ENCODE results near the gene DHCR7. TPM values are rescaled to one million over a fixed set of nuclear protein-coding genes. Genes with fewer than 3 reads are reported as not detected.

Gene DHCR7
- total and polyA plus RNA-seq, 2 experiments from 2014 or later = 84.0 to 166 TPM

- Mint-ChIP-seq H3K4me3 (no peak overlapping the region), H3K9me3 (peaks cover 10% of the 10 kb centered on the region), H3K27ac (no peak overlapping the region), H3K4me1 (peaks cover 15% of the 10 kb centered on the region), H3K36me3 (ENCODE audit: low read depth) (peaks cover 52% of the 10 kb centered on the region), H3K27me3 (ENCODE audit: insufficient read depth, low read depth, poor library complexity) (peaks cover 4% of the 10 kb centered on the region)
- Histone ChIP-seq H3K27ac (ENCODE audit: low read depth) (no peak overlapping the region), H3K9me2 (ENCODE audit: insufficient read depth) (no peaks in the 10 kb centered on the region), H3F3A (replicated peaks; ENCODE audit: low read depth) (no peaks in the 10 kb centered on the region), H3K4me3 (no peak overlapping the region), H3K27me3 (ENCODE audit: insufficient read depth) (no peaks in the 10 kb centered on the region), H3K4me2 (no peak overlapping the region), H3K36me3 (ENCODE audit: insufficient read depth) (peaks cover 10% of the 10 kb centered on the region; the same call in 1 of the 2 replicates), H4K20me1 (replicated peaks; ENCODE audit: insufficient read depth) (no peaks in the 10 kb centered on the region), H3K4me1 (ENCODE audit: insufficient read depth) (no peaks in the 10 kb centered on the region), H3K79me2 (replicated peaks; ENCODE audit: insufficient read depth) (no peaks in the 10 kb centered on the region), H2AFZ (no peak overlapping the region)
- TF ChIP-seq, protein P1, sequence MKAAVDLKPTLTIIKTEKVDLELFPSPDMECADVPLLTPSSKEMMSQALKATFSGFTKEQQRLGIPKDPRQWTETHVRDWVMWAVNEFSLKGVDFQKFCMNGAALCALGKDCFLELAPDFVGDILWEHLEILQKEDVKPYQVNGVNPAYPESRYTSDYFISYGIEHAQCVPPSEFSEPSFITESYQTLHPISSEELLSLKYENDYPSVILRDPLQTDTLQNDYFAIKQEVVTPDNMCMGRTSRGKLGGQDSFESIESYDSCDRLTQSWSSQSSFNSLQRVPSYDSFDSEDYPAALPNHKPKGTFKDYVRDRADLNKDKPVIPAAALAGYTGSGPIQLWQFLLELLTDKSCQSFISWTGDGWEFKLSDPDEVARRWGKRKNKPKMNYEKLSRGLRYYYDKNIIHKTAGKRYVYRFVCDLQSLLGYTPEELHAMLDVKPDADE (IDR thresholded peaks at IDR 0.05) = no peak
- TF ChIP-seq JUNB (IDR thresholded peaks at IDR 0.05; ENCODE audit: unreplicated experiment) (no peak), REST (IDR thresholded peaks at IDR 0.05; ENCODE audit: unreplicated experiment) (no peak), CREB1 (CRISPR knock-in tag; IDR thresholded peaks at IDR 0.05; ENCODE audit: low read depth) (no peak), EZH2 (IDR thresholded peaks at IDR 0.05; ENCODE audit: low read depth, unreplicated experiment) (no peak), STAT1 (IDR thresholded peaks at IDR 0.05; ENCODE audit: unreplicated experiment) (no peak), NANOG (IDR thresholded peaks at IDR 0.05; ENCODE audit: borderline replicate concordance) (no peak)
- DNase-seq (ENCODE audit: low spot score) (no peak), ATAC-seq (no peak)
Measured at GRCh38 chr11:71463331-71464211, 15.4 kb upstream of the DHCR7 start.

DNA sequence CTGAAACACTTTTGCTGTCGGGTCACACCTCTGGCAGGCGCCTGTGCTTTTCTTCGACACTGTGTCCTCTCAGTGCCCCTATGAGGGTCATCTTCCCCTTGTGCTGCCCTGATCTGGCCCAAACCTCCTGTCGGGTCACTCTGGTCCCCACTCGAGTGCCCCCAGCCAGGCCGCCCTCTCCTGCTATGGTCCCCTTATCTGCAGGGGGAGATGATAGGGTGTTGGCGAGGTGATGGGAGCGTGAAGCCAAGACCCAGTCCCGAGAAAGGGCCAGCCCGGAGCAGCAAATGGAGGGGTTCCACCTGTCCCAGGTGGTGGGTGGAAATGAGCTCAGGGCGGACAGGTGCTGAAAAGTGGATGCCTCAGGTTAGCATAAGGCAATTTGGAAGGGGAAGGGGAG is 14.5 kb upstream of the DHCR7 start:
- no peak overlapping the region for H2AFZ ChIP-seq
- Mint-ChIP-seq H3K36me3 (ENCODE audit: low read depth) (peaks cover 48% of the 10 kb centered on the region), H3K4me3 (no peak overlapping the region), H3K27ac (no peak overlapping the region), H3K27me3 (ENCODE audit: insufficient read depth, low read depth, poor library complexity) (peaks cover 4% of the 10 kb centered on the region), H3K4me1 (peaks cover 15% of the 10 kb centered on the region), H3K9me3 (peaks cover 1% of the 10 kb centered on the region; the same call in 1 of the 3 replicates)
- H3K9me2 ChIP-seq (ENCODE audit: insufficient read depth) = no peaks in the 10 kb centered on the region
- H3K27me3 ChIP-seq (ENCODE audit: insufficient read depth) = no peaks in the 10 kb centered on the region
- no peaks in the 10 kb centered on the region for H3K4me1 ChIP-seq (ENCODE audit: insufficient read depth)
- H3K4me3 ChIP-seq = no peak overlapping the region
- H3K4me2 ChIP-seq = no peak overlapping the region
- no peak overlapping the region for H3K27ac ChIP-seq (ENCODE audit: low read depth)
- H3K36me3 ChIP-seq (ENCODE audit: insufficient read depth) = peaks cover 5% of the 10 kb centered on the region; the same call in 1 of the 2 replicates
- ATAC-seq (no peak), DNase-seq (ENCODE audit: low spot score) (no peak)
- no peaks in the 10 kb centered on the region for H4K20me1 ChIP-seq (replicated peaks; ENCODE audit: insufficient read depth)
- H3K79me2 ChIP-seq (replicated peaks; ENCODE audit: insufficient read depth) = no peaks in the 10 kb centered on the region
- no peaks in the 10 kb centered on the region for H3F3A ChIP-seq (replicated peaks; ENCODE audit: low read depth)
- TF ChIP-seq ZNF331 (CRISPR knock-in tag; IDR thresholded peaks at IDR 0.05; ENCODE audit: low read depth) (no peak), REST (IDR thresholded peaks at IDR 0.05; ENCODE audit: unreplicated experiment) (no peak), NANOG (IDR thresholded peaks at IDR 0.05; ENCODE audit: borderline replicate concordance) (no peak), EZH2 (IDR thresholded peaks at IDR 0.05; ENCODE audit: low read depth, unreplicated experiment) (no peak), ZNF114 (CRISPR knock-in tag; IDR thresholded peaks at IDR 0.05) (no peak), JUNB (IDR thresholded peaks at IDR 0.05; ENCODE audit: unreplicated experiment) (no peak), EZH2phosphoT487 (IDR thresholded peaks at IDR 0.05; ENCODE audit: unreplicated experiment) (no peak)
- TF ChIP-seq, protein P2, sequence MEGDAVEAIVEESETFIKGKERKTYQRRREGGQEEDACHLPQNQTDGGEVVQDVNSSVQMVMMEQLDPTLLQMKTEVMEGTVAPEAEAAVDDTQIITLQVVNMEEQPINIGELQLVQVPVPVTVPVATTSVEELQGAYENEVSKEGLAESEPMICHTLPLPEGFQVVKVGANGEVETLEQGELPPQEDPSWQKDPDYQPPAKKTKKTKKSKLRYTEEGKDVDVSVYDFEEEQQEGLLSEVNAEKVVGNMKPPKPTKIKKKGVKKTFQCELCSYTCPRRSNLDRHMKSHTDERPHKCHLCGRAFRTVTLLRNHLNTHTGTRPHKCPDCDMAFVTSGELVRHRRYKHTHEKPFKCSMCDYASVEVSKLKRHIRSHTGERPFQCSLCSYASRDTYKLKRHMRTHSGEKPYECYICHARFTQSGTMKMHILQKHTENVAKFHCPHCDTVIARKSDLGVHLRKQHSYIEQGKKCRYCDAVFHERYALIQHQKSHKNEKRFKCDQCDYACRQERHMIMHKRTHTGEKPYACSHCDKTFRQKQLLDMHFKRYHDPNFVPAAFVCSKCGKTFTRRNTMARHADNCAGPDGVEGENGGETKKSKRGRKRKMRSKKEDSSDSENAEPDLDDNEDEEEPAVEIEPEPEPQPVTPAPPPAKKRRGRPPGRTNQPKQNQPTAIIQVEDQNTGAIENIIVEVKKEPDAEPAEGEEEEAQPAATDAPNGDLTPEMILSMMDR (conservative IDR thresholded peaks at IDR 0.05; ENCODE audit: low read depth in 2 of 2) = no peak

Measured in GM23338 (cell line).